HCT116 (cell line): ENCODE data around the gene CPT1B. TPM values are rescaled to one million over a fixed set of nuclear protein-coding genes. Genes with fewer than 3 reads are reported as not detected.

ENCODE experiments used
- ATAC-seq: fragments of 200-7000 bp; cut with Tn5 transposase; 2 replicates; pipeline ENCODE4 v1.9.1; 2020; ENCODE audit warnings: mild to moderate bottlenecking, moderate library complexity
- BruUV-seq: library from RNA; stranded (reverse); fragments of 400-500 nt; replicated peaks from 2 replicates; lab custom pipeline; 2021; lab: Mats Ljungman, UMichigan
- CTCF ChIA-PET: fragments of 300-600 bp; sonication (Branson Sonifier 250); formaldehyde crosslinking; loops from one replicate; lab custom pipeline; 2021; ENCODE audit warnings: antibody characterized with exemption; lab: Charles Lee
- POLR2A ChIA-PET: fragments of 300-600, 350-600 bp; sonication (Branson Sonifier 250); formaldehyde crosslinking; loops from one replicate; lab custom pipeline; 2021; ENCODE audit warnings: antibody characterized with exemption; lab: Charles Lee
- RAD21 ChIA-PET, 2 experiments: fragments of 300-600 bp; sonication (Branson Sonifier 250); formaldehyde crosslinking; loops; one replicate each; lab custom pipeline; 2023; ENCODE audit warnings: low total read pairs in 2 of 2; ENCODE audit not compliant: uncharacterized antibody in 2 of 2, unreplicated experiment in 2 of 2, low non-redundant PET in 1 of 2; lab: Charles Lee
- DNase-seq: peaks from one replicate; pipeline ENCODE4 v3.0.0-alpha.2; 2010; ENCODE audit warnings: low read depth, low spot score
- H2AFZ ChIP-seq: fragments of 200-600 bp; shearing (Covaris generic), sonication (generic); 2 replicates; pipeline ENCODE4 v1.6.1; 2017; ENCODE audit warnings: low read depth, mixed run types, mixed read lengths, antibody characterized with exemption, low read length; ENCODE audit not compliant: poor library complexity, severe bottlenecking
- H3K27ac ChIP-seq: 2 replicates; pipeline ENCODE4 v1.5.1; 2012; ENCODE audit warnings: low read depth, low read length
- H3K27me3 ChIP-seq: fragments of 200-600 bp; sonication (generic); 2 replicates; pipeline ENCODE4 v1.6.1; 2016; ENCODE audit warnings: mixed run types, low read length, mixed read lengths; ENCODE audit not compliant: insufficient read depth
- H3K36me3 ChIP-seq, 2 experiments: fragments of 200-500 bp in 1 of 2; fragments of 200-600 bp in 1 of 2; sonication (Bioruptor generic) in 1 of 2; sonication (generic) in 1 of 2; 2 replicates each; pipeline versions ENCODE4 v1.5.1 to v1.6.1; 2014 to 2016; ENCODE audit warnings: low read length in 2 of 2, inconsistent platforms in 1 of 2, mixed read lengths in 1 of 2, mixed run types in 1 of 2; ENCODE audit not compliant: insufficient read depth in 2 of 2, control insufficient read depth in 1 of 2
- H3K4me1 ChIP-seq, 2 experiments: fragments of 200-600 bp in 1 of 2; sonication (generic) in 1 of 2; 2 replicates each; pipeline versions ENCODE4 v1.5.1 to v1.6.1; 2012 to 2017; ENCODE audit warnings: low read length in 2 of 2, inconsistent platforms in 1 of 2, mild to moderate bottlenecking in 1 of 2, mixed read lengths in 1 of 2, mixed run types in 1 of 2, moderate library complexity in 1 of 2; ENCODE audit not compliant: insufficient read depth in 2 of 2, control insufficient read depth in 1 of 2
- H3K4me2 ChIP-seq: fragments of 200-600 bp; sonication (generic); 2 replicates; pipeline ENCODE4 v1.6.1; 2017; ENCODE audit warnings: mixed run types, low read length, mixed read lengths
- H3K4me3 ChIP-seq, 2 experiments: fragments of 200-600 bp in 1 of 2; sonication (generic) in 1 of 2; replicated peaks in 1 of 2; 2 replicates each; pipeline ENCODE4 v1.5.1; 2011 to 2016; ENCODE audit warnings: low read length in 2 of 2, control low read depth in 1 of 2, low read depth in 1 of 2, mild to moderate bottlenecking in 1 of 2, mixed read lengths in 1 of 2, mixed run types in 1 of 2
- H3K79me2 ChIP-seq: fragments of 200-600 bp; sonication (generic); 2 replicates; pipeline ENCODE4 v1.6.1; 2017; ENCODE audit warnings: mild to moderate bottlenecking, mixed run types, low read length, moderate library complexity, mixed read lengths; ENCODE audit not compliant: insufficient read depth
- H3K9ac ChIP-seq: fragments of 200-600 bp; sonication (generic); 2 replicates; pipeline ENCODE4 v1.6.1; 2016; ENCODE audit warnings: low read length, mixed read lengths
- H3K9me2 ChIP-seq: fragments of 200-600 bp; sonication (generic), shearing (Covaris generic); 2 replicates; pipeline ENCODE4 v1.6.1; 2017; ENCODE audit warnings: mixed run types, mild to moderate bottlenecking, moderate library complexity; ENCODE audit not compliant: insufficient read depth
- H3K9me3 ChIP-seq, 2 experiments: fragments of 200-500 bp in 1 of 2; fragments of 200-600 bp in 1 of 2; sonication (Bioruptor generic) in 1 of 2; sonication (generic) in 1 of 2; 2 replicates each; pipeline ENCODE4 v1.6.1; 2014 to 2017; ENCODE audit warnings: low read length in 2 of 2, mixed read lengths in 2 of 2, inconsistent platforms in 1 of 2, low read depth in 1 of 2, mild to moderate bottlenecking in 1 of 2, mixed run types in 1 of 2, moderate library complexity in 1 of 2; ENCODE audit not compliant: control insufficient read depth in 1 of 2, insufficient read depth in 1 of 2
- H4K20me1 ChIP-seq: fragments of 200-600 bp; sonication (generic), shearing (Covaris generic); 2 replicates; pipeline ENCODE4 v1.6.1; 2017; ENCODE audit warnings: mixed run types, mild to moderate bottlenecking, moderate library complexity; ENCODE audit not compliant: insufficient read depth
- ELF1 ChIP-seq: IDR thresholded peaks from 2 replicates; pipeline ENCODE4 v1.6.1; 2012; ENCODE audit warnings: low read depth, borderline replicate concordance
- SRF ChIP-seq: IDR thresholded peaks from 2 replicates; pipeline ENCODE4 v1.6.1; 2012; ENCODE audit warnings: low read depth
- intact Hi-C: fragments of 100-400 bp; cut with micrococcal nuclease; formaldehyde crosslinking; loops from 2 replicates; pipeline ENCODE4 v1.10.0; 2022
- total RNA-seq: library from RNA; stranded (reverse); gene quantifications from one replicate; pipeline ENCODE4 v1.2.1, GENCODE V29; 2021; ENCODE audit not compliant: unreplicated experiment
- TF ChIP-seq, protein P1 (sequence below), 3 experiments: fragments of 200-600 bp in 1 of 3; sonication (generic) in 1 of 3; IDR thresholded peaks in 2 of 3; conservative IDR thresholded peaks in 1 of 3; 2 replicates each; pipeline ENCODE4 v1.5.1; 2012 to 2017; ENCODE audit warnings: low read depth in 2 of 3, low read length in 2 of 3, antibody characterized with exemption in 1 of 3, borderline replicate concordance in 1 of 3, control low read depth in 1 of 3, mild to moderate bottlenecking in 1 of 3, mixed read lengths in 1 of 3, mixed run types in 1 of 3, moderate library complexity in 1 of 3; ENCODE audit not compliant: insufficient read depth in 1 of 3
- TF ChIP-seq, protein P2 (sequence below): IDR thresholded peaks from 2 replicates; pipeline ENCODE4 v1.6.1; 2011; ENCODE audit warnings: mild to moderate bottlenecking, low read length, moderate library complexity; ENCODE audit not compliant: insufficient replicate concordance; ENCODE audit errors: extremely low read depth

The CPT1B gene
- total RNA-seq, 1 experiment from 2014 or later, result 35.1 TPM

DNA sequence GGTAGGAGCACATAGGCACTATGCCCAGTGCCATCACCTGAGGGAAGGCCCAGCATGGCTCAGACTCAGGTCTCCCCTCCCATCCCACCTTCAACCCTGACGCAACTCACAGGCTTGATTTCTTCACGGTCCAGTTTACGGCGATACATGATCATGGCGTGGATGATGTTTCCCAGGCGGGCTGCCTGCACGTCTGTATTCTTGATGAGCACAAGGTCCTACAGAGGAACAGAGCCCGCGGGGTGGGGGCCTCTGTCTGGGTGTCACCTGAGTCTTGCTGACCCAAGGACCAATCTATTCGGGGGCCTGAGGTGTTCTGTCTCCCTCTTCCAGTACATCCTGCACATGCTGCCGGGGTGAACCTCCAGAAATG lies 3.9 kb downstream of the CPT1B start:
- TF ChIP-seq, protein P1, sequence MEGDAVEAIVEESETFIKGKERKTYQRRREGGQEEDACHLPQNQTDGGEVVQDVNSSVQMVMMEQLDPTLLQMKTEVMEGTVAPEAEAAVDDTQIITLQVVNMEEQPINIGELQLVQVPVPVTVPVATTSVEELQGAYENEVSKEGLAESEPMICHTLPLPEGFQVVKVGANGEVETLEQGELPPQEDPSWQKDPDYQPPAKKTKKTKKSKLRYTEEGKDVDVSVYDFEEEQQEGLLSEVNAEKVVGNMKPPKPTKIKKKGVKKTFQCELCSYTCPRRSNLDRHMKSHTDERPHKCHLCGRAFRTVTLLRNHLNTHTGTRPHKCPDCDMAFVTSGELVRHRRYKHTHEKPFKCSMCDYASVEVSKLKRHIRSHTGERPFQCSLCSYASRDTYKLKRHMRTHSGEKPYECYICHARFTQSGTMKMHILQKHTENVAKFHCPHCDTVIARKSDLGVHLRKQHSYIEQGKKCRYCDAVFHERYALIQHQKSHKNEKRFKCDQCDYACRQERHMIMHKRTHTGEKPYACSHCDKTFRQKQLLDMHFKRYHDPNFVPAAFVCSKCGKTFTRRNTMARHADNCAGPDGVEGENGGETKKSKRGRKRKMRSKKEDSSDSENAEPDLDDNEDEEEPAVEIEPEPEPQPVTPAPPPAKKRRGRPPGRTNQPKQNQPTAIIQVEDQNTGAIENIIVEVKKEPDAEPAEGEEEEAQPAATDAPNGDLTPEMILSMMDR (IDR thresholded peaks at IDR 0.05 in 2 of 3, conservative IDR thresholded peaks at IDR 0.05 in 1 of 3; ENCODE audit: borderline replicate concordance in 1 of 3, insufficient read depth in 1 of 3, low read depth in 2 of 3, low read length in 2 of 3), result no peak
- TF ChIP-seq, protein P2, sequence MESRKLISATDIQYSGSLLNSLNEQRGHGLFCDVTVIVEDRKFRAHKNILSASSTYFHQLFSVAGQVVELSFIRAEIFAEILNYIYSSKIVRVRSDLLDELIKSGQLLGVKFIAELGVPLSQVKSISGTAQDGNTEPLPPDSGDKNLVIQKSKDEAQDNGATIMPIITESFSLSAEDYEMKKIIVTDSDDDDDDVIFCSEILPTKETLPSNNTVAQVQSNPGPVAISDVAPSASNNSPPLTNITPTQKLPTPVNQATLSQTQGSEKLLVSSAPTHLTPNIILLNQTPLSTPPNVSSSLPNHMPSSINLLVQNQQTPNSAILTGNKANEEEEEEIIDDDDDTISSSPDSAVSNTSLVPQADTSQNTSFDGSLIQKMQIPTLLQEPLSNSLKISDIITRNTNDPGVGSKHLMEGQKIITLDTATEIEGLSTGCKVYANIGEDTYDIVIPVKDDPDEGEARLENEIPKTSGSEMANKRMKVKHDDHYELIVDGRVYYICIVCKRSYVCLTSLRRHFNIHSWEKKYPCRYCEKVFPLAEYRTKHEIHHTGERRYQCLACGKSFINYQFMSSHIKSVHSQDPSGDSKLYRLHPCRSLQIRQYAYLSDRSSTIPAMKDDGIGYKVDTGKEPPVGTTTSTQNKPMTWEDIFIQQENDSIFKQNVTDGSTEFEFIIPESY, result no peak
- TF ChIP-seq ELF1, result no peak
- no peak for TF ChIP-seq SRF
- CTCF ChIA-PET, result interaction anchor here (1.2 to 2.8 kb wide), 2 partner anchors 11 to 47 kb away, joined by 6 to 16 read pairs; partner anchors contain the start of gene SYCE3
- no peak overlapping the region for H3K9ac ChIP-seq

More for the DNA sequence above, 3.9 kb downstream of the CPT1B start:
- no peak overlapping the region for H3K4me2 ChIP-seq
- DNase-seq (no peak), ATAC-seq (no peak)
- no peaks in the 10 kb centered on the region for H3K27me3 ChIP-seq
- ChIA-PET POLR2A (interaction anchor here (1.0 kb wide), 1 partner anchor 11 kb away, joined by 4 read pairs; the partner anchor contains the start of gene SYCE3), RAD21 (interaction anchor here in 1 of 2 experiments (1.8 kb wide), 1 partner anchor 11 kb away, joined by 4 read pairs; the partner anchor contains the start of gene SYCE3)
- H3K9me3 ChIP-seq, result no peaks in the 10 kb centered on the region
- intact Hi-C loops, result no loop called here
- BruUV-seq, result no TSS peak
- H3K27ac ChIP-seq, result no peak overlapping the region
- H3K4me1 ChIP-seq, result peaks cover 0 to 4% of the 10 kb centered on the region in 2 experiments; a peak in 1 of 4 replicates
- H4K20me1 ChIP-seq, result no peaks in the 10 kb centered on the region
- H2AFZ ChIP-seq, result no peak overlapping the region
- no peaks in the 10 kb centered on the region for H3K9me2 ChIP-seq
- H3K79me2 ChIP-seq, result no peaks in the 10 kb centered on the region
- peaks cover 0 to 4% of the 10 kb centered on the region in 2 experiments; a peak in 2 of 4 replicates for H3K36me3 ChIP-seq
- no peak overlapping the region for H3K4me3 ChIP-seq
